ENCODE measurements around the gene MYH16.

Gene MYH16

DNA sequence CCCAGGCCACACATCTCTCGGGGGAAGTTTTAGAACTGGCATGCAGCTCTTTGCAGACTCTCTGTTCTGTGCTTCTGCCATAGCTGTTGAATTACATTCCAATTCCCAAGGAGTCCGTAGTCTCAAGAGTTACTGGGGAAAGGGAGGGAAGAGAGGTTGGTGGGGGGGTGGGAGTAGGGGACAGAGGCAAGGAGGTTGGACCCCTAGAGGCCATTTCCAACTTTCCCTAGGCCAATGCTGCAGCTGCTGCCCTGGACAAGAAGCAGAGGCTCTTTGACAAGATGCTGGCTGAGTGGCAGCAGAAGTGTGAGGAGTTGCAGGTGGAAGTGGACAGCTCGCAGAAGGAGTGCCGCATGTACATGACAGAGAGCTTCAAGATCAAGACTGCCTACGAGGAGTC is 23.8 kb downstream of the MYH16 start:
- Histone ChIP-seq H3K4me3 (ENCODE audit: low read depth, low read length) (no peak overlapping the region), H3K27ac (no peak overlapping the region), H3K36me3 (no peaks in the 10 kb centered on the region), H3K9me3 (ENCODE audit: severe bottlenecking) (no peaks in the 10 kb centered on the region), H3K27me3 (ENCODE audit: insufficient read depth, low read depth, severe bottlenecking) (no peaks in the 10 kb centered on the region)
- no peak for DNase-seq
- TF ChIP-seq, protein P1, sequence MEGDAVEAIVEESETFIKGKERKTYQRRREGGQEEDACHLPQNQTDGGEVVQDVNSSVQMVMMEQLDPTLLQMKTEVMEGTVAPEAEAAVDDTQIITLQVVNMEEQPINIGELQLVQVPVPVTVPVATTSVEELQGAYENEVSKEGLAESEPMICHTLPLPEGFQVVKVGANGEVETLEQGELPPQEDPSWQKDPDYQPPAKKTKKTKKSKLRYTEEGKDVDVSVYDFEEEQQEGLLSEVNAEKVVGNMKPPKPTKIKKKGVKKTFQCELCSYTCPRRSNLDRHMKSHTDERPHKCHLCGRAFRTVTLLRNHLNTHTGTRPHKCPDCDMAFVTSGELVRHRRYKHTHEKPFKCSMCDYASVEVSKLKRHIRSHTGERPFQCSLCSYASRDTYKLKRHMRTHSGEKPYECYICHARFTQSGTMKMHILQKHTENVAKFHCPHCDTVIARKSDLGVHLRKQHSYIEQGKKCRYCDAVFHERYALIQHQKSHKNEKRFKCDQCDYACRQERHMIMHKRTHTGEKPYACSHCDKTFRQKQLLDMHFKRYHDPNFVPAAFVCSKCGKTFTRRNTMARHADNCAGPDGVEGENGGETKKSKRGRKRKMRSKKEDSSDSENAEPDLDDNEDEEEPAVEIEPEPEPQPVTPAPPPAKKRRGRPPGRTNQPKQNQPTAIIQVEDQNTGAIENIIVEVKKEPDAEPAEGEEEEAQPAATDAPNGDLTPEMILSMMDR (IDR thresholded peaks at IDR 0.05; ENCODE audit: low read depth, low read length), result 0 out of 2 replicates have a peak, but pooled peaks have one; percentile 2

GRCh38 chr7:99301496-99301895 is 28.9 kb downstream of the MYH16 start:
- H3K4me3 ChIP-seq (ENCODE audit: low read depth, low read length), result no peak overlapping the region
- no peaks in the 10 kb centered on the region for H3K27me3 ChIP-seq (ENCODE audit: insufficient read depth, low read depth, severe bottlenecking)
- no peaks in the 10 kb centered on the region for H3K36me3 ChIP-seq
- no peak overlapping the region for H3K27ac ChIP-seq
- DNase-seq, result no peak
- no peaks in the 10 kb centered on the region for H3K9me3 ChIP-seq (ENCODE audit: severe bottlenecking)
- TF ChIP-seq, protein P1 (IDR thresholded peaks at IDR 0.05; ENCODE audit: low read depth, low read length), result no peak

- Histone ChIP-seq H3K9me3 (ENCODE audit: severe bottlenecking) (no peaks in the 10 kb centered on the region), H3K4me3 (ENCODE audit: low read depth, low read length) (no peak overlapping the region), H3K27ac (no peak overlapping the region), H3K36me3 (no peaks in the 10 kb centered on the region), H3K27me3 (ENCODE audit: insufficient read depth, low read depth, severe bottlenecking) (no peaks in the 10 kb centered on the region)
- TF ChIP-seq, protein P1 (IDR thresholded peaks at IDR 0.05; ENCODE audit: low read depth, low read length), result no peak
- DNase-seq, result no peak
Observed at GRCh38 chr7:99305473-99306260, 33.0 kb downstream of the MYH16 start.

GRCh38 chr7:99308461-99309074 is 35.9 kb downstream of the MYH16 start:
- H3K27ac ChIP-seq, result no peak overlapping the region
- DNase-seq, result no peak
- no peaks in the 10 kb centered on the region for H3K27me3 ChIP-seq (ENCODE audit: insufficient read depth, low read depth, severe bottlenecking)
- H3K36me3 ChIP-seq, result no peaks in the 10 kb centered on the region
- H3K9me3 ChIP-seq (ENCODE audit: severe bottlenecking), result no peaks in the 10 kb centered on the region
- TF ChIP-seq, protein P1 (IDR thresholded peaks at IDR 0.05; ENCODE audit: low read depth, low read length), result no peak
- no peak overlapping the region for H3K4me3 ChIP-seq (ENCODE audit: low read depth, low read length)

- H3K4me3 ChIP-seq (ENCODE audit: low read depth, low read length), result no peak overlapping the region
- no peak for DNase-seq
- H3K36me3 ChIP-seq, result no peaks in the 10 kb centered on the region
- TF ChIP-seq, protein P1 (IDR thresholded peaks at IDR 0.05; ENCODE audit: low read depth, low read length), result no peak
- no peaks in the 10 kb centered on the region for H3K9me3 ChIP-seq (ENCODE audit: severe bottlenecking)
- H3K27me3 ChIP-seq (ENCODE audit: insufficient read depth, low read depth, severe bottlenecking), result no peaks in the 10 kb centered on the region
- H3K27ac ChIP-seq, result no peak overlapping the region
Observed at GRCh38 chr7:99309111-99309510, 36.5 kb downstream of the MYH16 start.
